ENCODE measurements around the gene MAP3K20.
"Not testable (repeated sequence)": the region's sequence is repeated elsewhere in the genome, so short reads cannot be mapped to it uniquely, and the experiment has no call there.

The MAP3K20 gene

GRCh38 chr2:173126819-173127218, 51.2 kb downstream of the MAP3K20 start:
- DNase-seq (ENCODE audit: low spot score), result no peak

- DNase-seq (ENCODE audit: low spot score), result not testable (repeated sequence)
These were observed 52.5 kb downstream of the MAP3K20 start for GRCh38 chr2:173128132-173128531.

- DNase-seq (ENCODE audit: low spot score), result no peak
These were observed 55.1 kb downstream of the MAP3K20 start for GRCh38 chr2:173130496-173131465.

GRCh38 chr2:173132531-173132930, 56.9 kb downstream of the MAP3K20 start:
- DNase-seq (ENCODE audit: low spot score), result no peak

GRCh38 chr2:173134703-173135102, 59.1 kb downstream of the MAP3K20 start:
- DNase-seq (ENCODE audit: low spot score), result no peak

- DNase-seq (ENCODE audit: low spot score), result no peak
These were observed 60.4 kb downstream of the MAP3K20 start for GRCh38 chr2:173136067-173136466.

- DNase-seq (ENCODE audit: low spot score), result no peak
These were observed 61.0 kb downstream of the MAP3K20 start for GRCh38 chr2:173136599-173136998.

GRCh38 chr2:173137610-173138009, 62.0 kb downstream of the MAP3K20 start:
- no peak for DNase-seq (ENCODE audit: low spot score)

- no peak for DNase-seq (ENCODE audit: low spot score)
These were observed 63.3 kb downstream of the MAP3K20 start for GRCh38 chr2:173138962-173139361.

GRCh38 chr2:173141666-173142065, 66.0 kb downstream of the MAP3K20 start:
- no peak for DNase-seq (ENCODE audit: low spot score)

- DNase-seq (ENCODE audit: low spot score), result no peak
These were observed 69.8 kb downstream of the MAP3K20 start for GRCh38 chr2:173145454-173145853.

GRCh38 chr2:173146590-173146989, 70.9 kb downstream of the MAP3K20 start:
- no peak for DNase-seq (ENCODE audit: low spot score)

- no peak for DNase-seq (ENCODE audit: low spot score)
These were observed 72.9 kb downstream of the MAP3K20 start for GRCh38 chr2:173148520-173148919.

GRCh38 chr2:173149491-173149890, 73.8 kb downstream of the MAP3K20 start:
- DNase-seq (ENCODE audit: low spot score), result no peak

GRCh38 chr2:173150087-173150486, 74.4 kb downstream of the MAP3K20 start:
- no peak for DNase-seq (ENCODE audit: low spot score)

- no peak for DNase-seq (ENCODE audit: low spot score)
These were observed 75.3 kb downstream of the MAP3K20 start for GRCh38 chr2:173150963-173151362.

- DNase-seq (ENCODE audit: low spot score), result no peak
These were observed 76.2 kb downstream of the MAP3K20 start for GRCh38 chr2:173151671-173152401.

- no peak for DNase-seq (ENCODE audit: low spot score)
These were observed 77.7 kb downstream of the MAP3K20 start for GRCh38 chr2:173153301-173153885.

- DNase-seq (ENCODE audit: low spot score), result no peak
These were observed 82.1 kb downstream of the MAP3K20 start for GRCh38 chr2:173157676-173158293.

- peak; percentile 63 for DNase-seq (ENCODE audit: low spot score)
These were observed 84.3 kb downstream of the MAP3K20 start for GRCh38 chr2:173159791-173160463.

- no peak for DNase-seq (ENCODE audit: low spot score)
These were observed 85.0 kb downstream of the MAP3K20 start for GRCh38 chr2:173160618-173161017.

- DNase-seq (ENCODE audit: low spot score), result no peak
These were observed 85.4 kb downstream of the MAP3K20 start for GRCh38 chr2:173161040-173161439.

Data from HuH-7 (cell line).